Adrenal gland (tissue), 5 donors: ENCODE data around the gene VPS13D.

Experiments
- POLR2A ChIP-seq, 2 donors: fragments of 450-650 bp; IDR thresholded peaks; one replicate each; pipeline ENCODE4 v1.6.1; 2017; ENCODE audit warnings: antibody characterized with exemption in 2 of 2, mild to moderate bottlenecking in 2 of 2, moderate library complexity in 1 of 2
- TF ChIP-seq, protein P1 (sequence below), 6 experiments: fragments of 450-650 bp in 4 of 6; fragments of 200-600 bp in 2 of 6; sonication (generic) in 1 of 6; IDR thresholded peaks; 1 replicate in 5 of 6; 2 replicates in 1 of 6; pipeline versions ENCODE4 v1.5.1 to v1.8.0; 2016 to 2021; ENCODE audit warnings: antibody characterized with exemption in 6 of 6, mild to moderate bottlenecking in 2 of 6, moderate library complexity in 1 of 6
- donor health status: DM: no; HTN: no; CAD: no.

DNA sequence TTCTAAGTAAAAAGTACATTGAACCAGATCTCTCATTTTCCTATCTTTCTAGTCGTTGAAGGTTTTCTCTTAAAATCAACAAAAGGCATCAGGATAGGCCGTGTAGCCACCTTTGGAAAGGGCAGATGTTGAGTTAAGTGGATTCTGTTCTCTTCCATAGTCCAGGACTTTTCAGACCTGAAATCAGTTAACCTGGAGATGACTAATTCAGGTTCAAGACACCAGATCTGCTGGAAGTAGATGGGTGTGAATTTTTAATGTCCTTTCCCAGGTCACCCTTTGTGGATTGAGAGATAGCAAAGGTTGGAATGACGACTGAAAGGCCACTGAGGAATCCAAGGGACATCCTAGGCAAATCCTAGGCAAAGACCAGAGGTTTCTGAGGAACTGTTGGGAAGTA, 215.4 kb downstream of the VPS13D start:
- TF ChIP-seq, protein P1, sequence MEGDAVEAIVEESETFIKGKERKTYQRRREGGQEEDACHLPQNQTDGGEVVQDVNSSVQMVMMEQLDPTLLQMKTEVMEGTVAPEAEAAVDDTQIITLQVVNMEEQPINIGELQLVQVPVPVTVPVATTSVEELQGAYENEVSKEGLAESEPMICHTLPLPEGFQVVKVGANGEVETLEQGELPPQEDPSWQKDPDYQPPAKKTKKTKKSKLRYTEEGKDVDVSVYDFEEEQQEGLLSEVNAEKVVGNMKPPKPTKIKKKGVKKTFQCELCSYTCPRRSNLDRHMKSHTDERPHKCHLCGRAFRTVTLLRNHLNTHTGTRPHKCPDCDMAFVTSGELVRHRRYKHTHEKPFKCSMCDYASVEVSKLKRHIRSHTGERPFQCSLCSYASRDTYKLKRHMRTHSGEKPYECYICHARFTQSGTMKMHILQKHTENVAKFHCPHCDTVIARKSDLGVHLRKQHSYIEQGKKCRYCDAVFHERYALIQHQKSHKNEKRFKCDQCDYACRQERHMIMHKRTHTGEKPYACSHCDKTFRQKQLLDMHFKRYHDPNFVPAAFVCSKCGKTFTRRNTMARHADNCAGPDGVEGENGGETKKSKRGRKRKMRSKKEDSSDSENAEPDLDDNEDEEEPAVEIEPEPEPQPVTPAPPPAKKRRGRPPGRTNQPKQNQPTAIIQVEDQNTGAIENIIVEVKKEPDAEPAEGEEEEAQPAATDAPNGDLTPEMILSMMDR (IDR thresholded peaks at IDR 0.05) = no peak
- TF ChIP-seq POLR2A (IDR thresholded peaks at IDR 0.05) = no peak
